HG02885 (cell line): Measurements from ENCODE around the gene S1PR5.
"Not testable (repeated sequence)": the region's sequence is repeated elsewhere in the genome, so short reads cannot be mapped to it uniquely, and the experiment has no call there.

Source experiments
- ATAC-seq: cut with Tn5 transposase; IDR thresholded peaks from one replicate; pipeline ENCODE4 v1.9.1; 2021; ENCODE audit warnings: mild to moderate bottlenecking; ENCODE audit not compliant: unreplicated experiment, poor library complexity

S1PR5 gene

GRCh38 chr19:10517361-10517759 lies at the start of gene S1PR5:
TSS of gene S1PR5 (minus strand) at chr19:10517447. CDS start at chr19:10515011, 2,436 bp downstream.
- no peak for ATAC-seq

GRCh38 chr19:10566658-10567410 lies 49.6 kb upstream of the S1PR5 start:
- ATAC-seq, result no peak

- no peak for ATAC-seq
These were observed 49.1 kb upstream of the S1PR5 start for GRCh38 chr19:10566408-10566657.

- ATAC-seq, result peak; percentile 54
These were observed 48.5 kb upstream of the S1PR5 start, which contains the start of gene KRI1 for GRCh38 chr19:10565567-10566407. TSS of gene KRI1 (minus strand) at chr19:10566010. CDS start at chr19:10565999, 11 bp downstream.

GRCh38 chr19:10565028-10565566 lies 47.9 kb upstream of the S1PR5 start:
- no peak for ATAC-seq

- no peak for ATAC-seq
These were observed 45.4 kb upstream of the S1PR5 start for GRCh38 chr19:10562609-10563008.

GRCh38 chr19:10560154-10560553 lies 42.9 kb upstream of the S1PR5 start:
- ATAC-seq, result no peak

GRCh38 chr19:10557603-10558197 lies 40.5 kb upstream of the S1PR5 start:
- ATAC-seq, result no peak

GRCh38 chr19:10555610-10555973 lies 38.3 kb upstream of the S1PR5 start:
- ATAC-seq, result no peak

GRCh38 chr19:10554760-10555609 lies 37.7 kb upstream of the S1PR5 start:
- ATAC-seq, result no peak

GRCh38 chr19:10553943-10554381 lies 36.7 kb upstream of the S1PR5 start:
- no peak for ATAC-seq

- ATAC-seq, result no peak
These were observed 35.9 kb upstream of the S1PR5 start for GRCh38 chr19:10553087-10553667.

- no peak for ATAC-seq
These were observed 35.3 kb upstream of the S1PR5 start for GRCh38 chr19:10552510-10553053.

- ATAC-seq, result no peak
These were observed 34.6 kb upstream of the S1PR5 start for GRCh38 chr19:10551698-10552301.

GRCh38 chr19:10551006-10551405 lies 33.8 kb upstream of the S1PR5 start:
- ATAC-seq, result not testable (repeated sequence)

- ATAC-seq, result no peak
These were observed 33.1 kb upstream of the S1PR5 start for GRCh38 chr19:10550336-10550735.

- ATAC-seq, result no peak
These were observed 32.5 kb upstream of the S1PR5 start for GRCh38 chr19:10549733-10550132.

- ATAC-seq, result no peak
These were observed 31.6 kb upstream of the S1PR5 start for GRCh38 chr19:10548746-10549276.

GRCh38 chr19:10546817-10547216 lies 29.6 kb upstream of the S1PR5 start:
- no peak for ATAC-seq
